ENCODE measurements around the gene CPNE8. TPM values are rescaled to one million over a fixed set of nuclear protein-coding genes. Genes with fewer than 3 reads are reported as not detected.

CPNE8 gene
- total and polyA plus RNA-seq, 2 of the 4 experiments (the other 2 are of a cell fraction): not detected

DNA sequence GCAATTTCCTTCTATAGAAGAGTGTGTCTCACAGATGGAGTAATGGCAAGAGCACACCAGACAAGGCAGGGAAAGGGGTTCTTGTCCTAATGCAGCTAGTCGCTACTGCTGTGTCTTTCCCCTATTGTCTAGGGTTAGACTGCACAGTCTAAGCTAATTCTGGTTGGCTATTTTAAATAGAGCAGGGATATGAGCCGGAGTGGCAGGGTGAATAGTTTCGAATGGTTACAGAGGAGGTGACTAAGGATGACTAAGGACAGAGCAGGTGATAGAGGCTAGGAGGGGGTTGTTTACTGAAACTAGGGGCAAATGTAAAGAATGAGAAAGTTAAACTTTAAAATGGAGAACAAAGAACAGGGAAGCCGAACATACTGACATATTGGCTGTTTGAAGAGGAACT lies 25.6 kb upstream of the CPNE8 start:
- H3K4ac ChIP-seq (ENCODE audit: low read depth, low read length): no peak overlapping the region
- H3K56ac ChIP-seq (ENCODE audit: extremely low read depth, insufficient read depth, low read length): no peak overlapping the region
- peaks cover 11% of the 10 kb centered on the region for H3K9me3 ChIP-seq (ENCODE audit: control insufficient read depth, insufficient read depth, low read length)
- no peak overlapping the region for H2BK120ac ChIP-seq (ENCODE audit: low read depth, low read length)
- no peak overlapping the region for H2BK15ac ChIP-seq (ENCODE audit: low read depth, low read length)
- H3K9me1 ChIP-seq (ENCODE audit: insufficient read depth, low read length): no peaks in the 10 kb centered on the region
- no TSS peak for BruUV-seq (replicated peaks)
- no peak overlapping the region for H3K18ac ChIP-seq (ENCODE audit: low read depth, low read length)
- H2AFZ ChIP-seq (replicated peaks; ENCODE audit: low read length, poor library complexity): no peak overlapping the region
- no peak overlapping the region for H3K14ac ChIP-seq (replicated peaks; ENCODE audit: low read depth, low read length)
- no peak overlapping the region for H4K5ac ChIP-seq (ENCODE audit: low read depth, low read length)
- no peak overlapping the region for H3K27ac ChIP-seq (ENCODE audit: insufficient read depth, low read length)
- ChIA-PET CTCF (no interaction called here), POLR2A (ENCODE audit: unreplicated experiment) (no interaction called here)
- ATAC-seq (ENCODE audit: low read depth) (no peak), DNase-seq (no peak)
- no peak overlapping the region for H2BK20ac ChIP-seq (ENCODE audit: low read depth, low read length)
- H3K9ac ChIP-seq (ENCODE audit: low read depth, low read length): no peak overlapping the region
- dilution Hi-C loops (cut with HindIII; ENCODE audit: low sequenced_read_pairs, unreplicated experiment): no loop called here
- H3K36me3 ChIP-seq (ENCODE audit: control insufficient read depth, insufficient read depth, low read length): no peaks in the 10 kb centered on the region
- no peak overlapping the region for H3K4me2 ChIP-seq (ENCODE audit: low read depth, low read length)
- H3K4me3 ChIP-seq (ENCODE audit: insufficient read depth, low read depth, low read length): no peak overlapping the region
- H3K79me1 ChIP-seq (ENCODE audit: low read depth in 1 of 2, low read length in 2 of 2): no peaks in the 10 kb centered on the region
- in situ Hi-C loops (cut with MboI; ENCODE audit: low sequenced_read_pairs): no loop called here
- intact Hi-C loops (cut with micrococcal nuclease): no loop called here
- no peaks in the 10 kb centered on the region for H4K20me1 ChIP-seq (ENCODE audit: insufficient read depth, low read length)
- H4K91ac ChIP-seq (ENCODE audit: insufficient read depth, low read depth, low read length): no peak overlapping the region
- H2AK5ac ChIP-seq (ENCODE audit: low read depth, low read length): no peak overlapping the region
- no peak overlapping the region for H4K8ac ChIP-seq (ENCODE audit: low read depth in 2 of 2, low read length in 2 of 2)
- 53% methylated on average over 2 of the region's 4 CpGs; no CpG with 5 or more reads in 1 of the 2 experiments for WGBS, 2 experiments (ENCODE audit: extremely low coverage in 2 of 2, insufficient read length in 1 of 2)
- H2BK5ac ChIP-seq (ENCODE audit: low read depth, low read length, poor library complexity, severe bottlenecking): no peak overlapping the region
- no peak overlapping the region for H3K23ac ChIP-seq (ENCODE audit: low read depth, low read length)
- TF ChIP-seq, protein P1, sequence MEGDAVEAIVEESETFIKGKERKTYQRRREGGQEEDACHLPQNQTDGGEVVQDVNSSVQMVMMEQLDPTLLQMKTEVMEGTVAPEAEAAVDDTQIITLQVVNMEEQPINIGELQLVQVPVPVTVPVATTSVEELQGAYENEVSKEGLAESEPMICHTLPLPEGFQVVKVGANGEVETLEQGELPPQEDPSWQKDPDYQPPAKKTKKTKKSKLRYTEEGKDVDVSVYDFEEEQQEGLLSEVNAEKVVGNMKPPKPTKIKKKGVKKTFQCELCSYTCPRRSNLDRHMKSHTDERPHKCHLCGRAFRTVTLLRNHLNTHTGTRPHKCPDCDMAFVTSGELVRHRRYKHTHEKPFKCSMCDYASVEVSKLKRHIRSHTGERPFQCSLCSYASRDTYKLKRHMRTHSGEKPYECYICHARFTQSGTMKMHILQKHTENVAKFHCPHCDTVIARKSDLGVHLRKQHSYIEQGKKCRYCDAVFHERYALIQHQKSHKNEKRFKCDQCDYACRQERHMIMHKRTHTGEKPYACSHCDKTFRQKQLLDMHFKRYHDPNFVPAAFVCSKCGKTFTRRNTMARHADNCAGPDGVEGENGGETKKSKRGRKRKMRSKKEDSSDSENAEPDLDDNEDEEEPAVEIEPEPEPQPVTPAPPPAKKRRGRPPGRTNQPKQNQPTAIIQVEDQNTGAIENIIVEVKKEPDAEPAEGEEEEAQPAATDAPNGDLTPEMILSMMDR (conservative IDR thresholded peaks at IDR 0.05; ENCODE audit: low read depth, low read length): no peak
- TF ChIP-seq, protein P2, sequence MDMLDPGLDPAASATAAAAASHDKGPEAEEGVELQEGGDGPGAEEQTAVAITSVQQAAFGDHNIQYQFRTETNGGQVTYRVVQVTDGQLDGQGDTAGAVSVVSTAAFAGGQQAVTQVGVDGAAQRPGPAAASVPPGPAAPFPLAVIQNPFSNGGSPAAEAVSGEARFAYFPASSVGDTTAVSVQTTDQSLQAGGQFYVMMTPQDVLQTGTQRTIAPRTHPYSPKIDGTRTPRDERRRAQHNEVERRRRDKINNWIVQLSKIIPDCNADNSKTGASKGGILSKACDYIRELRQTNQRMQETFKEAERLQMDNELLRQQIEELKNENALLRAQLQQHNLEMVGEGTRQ (IDR thresholded peaks at IDR 0.05; ENCODE audit: low read depth, low read length): no peak
- TF ChIP-seq RFX5 (IDR thresholded peaks at IDR 0.05; ENCODE audit: low read depth, low read length): no peak
- no peak for TF ChIP-seq CEBPB (IDR thresholded peaks at IDR 0.05; ENCODE audit: low read depth, low read length)
- TF ChIP-seq RCOR1 (IDR thresholded peaks at IDR 0.05; ENCODE audit: insufficient replicate concordance, low read length): no peak
- no peak for TF ChIP-seq MAFK (IDR thresholded peaks at IDR 0.05; ENCODE audit: low read depth, low read length)
- TF ChIP-seq CHD1 (IDR thresholded peaks at IDR 0.05; ENCODE audit: low read depth, low read length): no peak
- no peak for TF ChIP-seq POLR2A (IDR thresholded peaks at IDR 0.05; ENCODE audit: low read depth, low read length)
- no peak for TF ChIP-seq RAD21 (IDR thresholded peaks at IDR 0.05; ENCODE audit: low read length)
- TF ChIP-seq MXI1 (IDR thresholded peaks at IDR 0.05; ENCODE audit: borderline replicate concordance, low read depth, low read length): no peak
- no peak for TF ChIP-seq MAZ (IDR thresholded peaks at IDR 0.05; ENCODE audit: borderline replicate concordance, low read depth, low read length)
- no peak for TF ChIP-seq BHLHE40 (IDR thresholded peaks at IDR 0.05; ENCODE audit: low read depth, low read length)
- no peak for TF ChIP-seq SMC3 (IDR thresholded peaks at IDR 0.05; ENCODE audit: low read depth, low read length)
- no peaks in the 10 kb centered on the region for H3K4me1 ChIP-seq (ENCODE audit: control insufficient read depth, insufficient read depth, low read length)
- H3K27me3 ChIP-seq (ENCODE audit: control insufficient read depth, insufficient read depth, low read length): no peaks in the 10 kb centered on the region
- no peak overlapping the region for H2AK9ac ChIP-seq (replicated peaks; ENCODE audit: low read depth, low read length, poor library complexity)
